PFSK-1 (cell line): ENCODE measurements around the gene MPP2.

Experiments used
- POLR2AphosphoS5 ChIP-seq: IDR thresholded peaks from 2 replicates; pipeline ENCODE4 v1.6.1; 2012; ENCODE audit warnings: low read depth, mild to moderate bottlenecking, control low read depth, low read length, moderate library complexity
- TAF1 ChIP-seq: IDR thresholded peaks from 2 replicates; pipeline ENCODE4 v1.6.1; 2012; ENCODE audit warnings: low read length, control low read depth, borderline replicate concordance; ENCODE audit not compliant: insufficient read depth

DNA sequence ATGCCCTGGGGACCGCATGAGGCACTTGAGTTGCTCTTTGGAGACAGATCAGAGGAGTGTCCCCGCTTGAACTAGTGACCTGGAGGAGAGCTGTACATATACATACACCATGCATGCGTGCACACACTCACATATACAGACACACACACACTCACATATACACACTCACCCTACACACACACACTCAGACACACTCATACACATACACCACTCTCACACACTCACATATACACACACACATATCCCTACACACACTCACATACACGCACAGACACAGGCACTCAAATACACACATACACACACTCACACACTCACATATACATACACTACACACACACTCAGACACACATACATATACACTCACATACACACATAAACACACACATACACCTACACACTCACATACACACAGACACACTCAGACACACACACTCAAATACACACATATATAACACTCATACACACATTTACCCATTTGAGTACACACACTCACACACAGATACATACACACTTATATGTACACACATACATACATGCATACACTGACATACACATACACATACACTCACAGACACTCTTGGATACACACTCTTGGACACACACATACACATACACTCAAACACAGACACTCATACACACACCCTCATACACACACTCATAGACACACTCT, 5.4 kb upstream of the MPP2 start:
- TF ChIP-seq POLR2AphosphoS5 (no peak), TAF1 (no peak)
